GM08714 (cell line): Measurements from ENCODE around the gene DCD.
"Not testable (repeated sequence)": the region's sequence is repeated elsewhere in the genome, so short reads cannot be mapped to it uniquely, and the experiment has no call there.

Experiments used
- H3K4me3 ChIP-seq: fragments of 200-500 bp; sonication (Bioruptor generic); 2 replicates; pipeline ENCODE4 v1.5.1; 2014; ENCODE audit warnings: mild to moderate bottlenecking, low read length, inconsistent platforms
- ZNF274 ChIP-seq: IDR thresholded peaks from 2 replicates; pipeline ENCODE4 v1.6.1; 2012; ENCODE audit warnings: mild to moderate bottlenecking, low read depth, low read length

DCD gene

GRCh38 chr12:54662026-54662425 lies 13.9 kb upstream of the DCD start:
- H3K4me3 ChIP-seq: no peak overlapping the region
- no peak for TF ChIP-seq ZNF274

- no peak for TF ChIP-seq ZNF274
- no peak overlapping the region for H3K4me3 ChIP-seq
Measured at GRCh38 chr12:54661048-54661447, 12.9 kb upstream of the DCD start.

- H3K4me3 ChIP-seq: no peak overlapping the region
- TF ChIP-seq ZNF274: no peak
Measured at GRCh38 chr12:54660320-54660962, 12.3 kb upstream of the DCD start.

- no peak for TF ChIP-seq ZNF274
- H3K4me3 ChIP-seq: no peak overlapping the region
Measured at GRCh38 chr12:54658306-54659264, 10.4 kb upstream of the DCD start.

GRCh38 chr12:54657105-54657607 lies 9.0 kb upstream of the DCD start:
- no peak for TF ChIP-seq ZNF274
- H3K4me3 ChIP-seq: no peak overlapping the region

- H3K4me3 ChIP-seq: no peak overlapping the region
- TF ChIP-seq ZNF274: no peak
Measured at GRCh38 chr12:54654926-54655325, 6.8 kb upstream of the DCD start.

- H3K4me3 ChIP-seq: no peak overlapping the region
- no peak for TF ChIP-seq ZNF274
Measured at GRCh38 chr12:54653025-54653424, 4.9 kb upstream of the DCD start.

GRCh38 chr12:54650889-54651288 lies 2.7 kb upstream of the DCD start:
- no peak for TF ChIP-seq ZNF274
- no peak overlapping the region for H3K4me3 ChIP-seq

GRCh38 chr12:54650409-54650808 lies 2.2 kb upstream of the DCD start:
- H3K4me3 ChIP-seq: no peak overlapping the region
- TF ChIP-seq ZNF274: no peak

- TF ChIP-seq ZNF274: no peak
Measured at GRCh38 chr12:54649825-54650224, 1.7 kb upstream of the DCD start.

GRCh38 chr12:54641554-54641953 lies 6.6 kb downstream of the DCD start:
- no peak overlapping the region for H3K4me3 ChIP-seq
- TF ChIP-seq ZNF274: no peak

More at GRCh38 chr12:54649825-54650224, 1.7 kb upstream of the DCD start:
- H3K4me3 ChIP-seq: no peak overlapping the region

GRCh38 chr12:54641089-54641488 lies 7.1 kb downstream of the DCD start:
- no peak for TF ChIP-seq ZNF274
- H3K4me3 ChIP-seq: no peak overlapping the region

GRCh38 chr12:54639112-54639511 lies 9.1 kb downstream of the DCD start:
- H3K4me3 ChIP-seq: not testable (repeated sequence)

GRCh38 chr12:54634795-54635194 lies 13.4 kb downstream of the DCD start, which contains the start of gene LACRT:
LACRT (minus strand) TSS chr12:54634895; CDS start chr12:54634841, 54 bp downstream.
- TF ChIP-seq ZNF274: no peak
- H3K4me3 ChIP-seq: no peak within 1 kb of the TSS
